ENCODE measurements around the gene BRD1. TPM values are rescaled to one million over a fixed set of nuclear protein-coding genes. Genes with fewer than 3 reads are reported as not detected.

BRD1 gene
- total and polyA plus RNA-seq, 9 donors = 13.6 to 45.6 (median 35.8) TPM

DNA sequence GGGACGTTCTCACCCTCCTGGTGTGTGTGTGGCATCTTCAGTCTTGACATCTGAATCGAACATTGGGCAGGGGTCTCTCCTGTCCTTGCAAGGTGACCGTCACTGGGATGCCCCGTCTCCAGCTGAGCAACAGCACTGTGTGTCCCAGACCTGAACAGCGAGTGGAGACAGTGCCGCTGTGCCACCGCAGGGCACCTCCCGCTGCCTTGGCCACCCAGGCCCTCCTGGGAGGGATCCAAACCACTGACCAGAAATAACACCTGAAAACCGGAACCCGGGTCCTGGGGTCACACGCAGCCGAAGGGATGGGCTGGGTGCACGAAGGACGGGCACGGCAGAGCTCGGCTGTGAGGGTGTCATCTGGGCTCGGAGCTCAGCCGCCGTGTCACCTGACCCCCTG lies 102.2 kb downstream of the BRD1 start:
- DNase-seq = no peak
- WGBS, 3 donors = 75 to 85% (median 81%) methylated on average over 19 of the region's 19 CpGs
- no peaks in the 10 kb centered on the region for H3K27me3 ChIP-seq

DNA sequence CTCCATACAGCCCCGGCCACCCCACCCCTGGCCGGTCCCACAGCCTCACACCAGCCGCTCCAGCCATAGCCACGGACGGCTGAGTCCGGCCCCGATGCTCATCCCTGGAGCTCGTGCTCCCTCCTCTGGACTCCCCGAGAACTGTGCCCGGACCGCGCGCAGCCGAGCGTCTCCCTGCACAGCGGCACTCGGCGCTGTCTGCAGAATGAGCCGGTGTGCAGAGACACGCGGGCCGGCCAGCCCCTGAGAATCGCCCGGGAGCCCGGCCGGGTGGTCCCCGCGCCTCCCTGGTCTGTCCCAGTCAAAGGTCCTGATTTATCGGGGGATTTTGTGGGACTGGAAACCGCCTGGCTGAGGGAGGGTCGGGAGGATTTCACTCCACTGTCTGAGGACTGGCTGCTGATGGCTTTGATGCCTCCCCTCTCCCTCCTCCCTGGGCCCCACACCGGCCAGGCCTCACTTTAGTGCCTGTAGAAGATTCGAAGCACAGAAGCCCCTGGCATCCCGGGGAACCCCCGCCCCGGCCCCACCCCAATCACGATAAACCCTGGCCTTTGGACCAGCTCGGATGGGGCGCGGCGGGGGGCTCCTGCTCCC lies 102.7 kb downstream of the BRD1 start:
- Histone ChIP-seq H3K9me3 (no peaks in the 10 kb centered on the region), H3K4me1 (ENCODE audit: insufficient read depth) (no peaks in the 10 kb centered on the region), H3K36me3 (no peaks in the 10 kb centered on the region), H3K27me3 (no peaks in the 10 kb centered on the region), H3K4me3 (no peak overlapping the region), H3K27ac (no peak overlapping the region)
- 12 to 15% (median 14%) methylated on average over 41 of the region's 41 CpGs for WGBS, 3 donors
- TF ChIP-seq, protein P1, sequence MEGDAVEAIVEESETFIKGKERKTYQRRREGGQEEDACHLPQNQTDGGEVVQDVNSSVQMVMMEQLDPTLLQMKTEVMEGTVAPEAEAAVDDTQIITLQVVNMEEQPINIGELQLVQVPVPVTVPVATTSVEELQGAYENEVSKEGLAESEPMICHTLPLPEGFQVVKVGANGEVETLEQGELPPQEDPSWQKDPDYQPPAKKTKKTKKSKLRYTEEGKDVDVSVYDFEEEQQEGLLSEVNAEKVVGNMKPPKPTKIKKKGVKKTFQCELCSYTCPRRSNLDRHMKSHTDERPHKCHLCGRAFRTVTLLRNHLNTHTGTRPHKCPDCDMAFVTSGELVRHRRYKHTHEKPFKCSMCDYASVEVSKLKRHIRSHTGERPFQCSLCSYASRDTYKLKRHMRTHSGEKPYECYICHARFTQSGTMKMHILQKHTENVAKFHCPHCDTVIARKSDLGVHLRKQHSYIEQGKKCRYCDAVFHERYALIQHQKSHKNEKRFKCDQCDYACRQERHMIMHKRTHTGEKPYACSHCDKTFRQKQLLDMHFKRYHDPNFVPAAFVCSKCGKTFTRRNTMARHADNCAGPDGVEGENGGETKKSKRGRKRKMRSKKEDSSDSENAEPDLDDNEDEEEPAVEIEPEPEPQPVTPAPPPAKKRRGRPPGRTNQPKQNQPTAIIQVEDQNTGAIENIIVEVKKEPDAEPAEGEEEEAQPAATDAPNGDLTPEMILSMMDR (IDR thresholded peaks at IDR 0.05) = peak in 1 of 3 donors; percentile 13
- TF ChIP-seq POLR2A (IDR thresholded peaks at IDR 0.05) = no peak
- TF ChIP-seq EP300 (IDR thresholded peaks at IDR 0.05) = no peak
- intact Hi-C loops (cut with DNase I) = no loop called here
- DNase-seq = peak in 2 of 5 donors; percentile 37 to 49

More for the DNA sequence above, 102.2 kb downstream of the BRD1 start:
- TF ChIP-seq EP300 (IDR thresholded peaks at IDR 0.05) = no peak
- TF ChIP-seq, protein P1 (IDR thresholded peaks at IDR 0.05) = no peak
- TF ChIP-seq POLR2A (IDR thresholded peaks at IDR 0.05) = no peak
- Histone ChIP-seq H3K36me3 (no peaks in the 10 kb centered on the region), H3K9me3 (no peaks in the 10 kb centered on the region), H3K4me1 (ENCODE audit: insufficient read depth) (no peaks in the 10 kb centered on the region), H3K27ac (no peak overlapping the region), H3K4me3 (no peak overlapping the region)
- intact Hi-C loops (cut with DNase I) = no loop called here

DNA sequence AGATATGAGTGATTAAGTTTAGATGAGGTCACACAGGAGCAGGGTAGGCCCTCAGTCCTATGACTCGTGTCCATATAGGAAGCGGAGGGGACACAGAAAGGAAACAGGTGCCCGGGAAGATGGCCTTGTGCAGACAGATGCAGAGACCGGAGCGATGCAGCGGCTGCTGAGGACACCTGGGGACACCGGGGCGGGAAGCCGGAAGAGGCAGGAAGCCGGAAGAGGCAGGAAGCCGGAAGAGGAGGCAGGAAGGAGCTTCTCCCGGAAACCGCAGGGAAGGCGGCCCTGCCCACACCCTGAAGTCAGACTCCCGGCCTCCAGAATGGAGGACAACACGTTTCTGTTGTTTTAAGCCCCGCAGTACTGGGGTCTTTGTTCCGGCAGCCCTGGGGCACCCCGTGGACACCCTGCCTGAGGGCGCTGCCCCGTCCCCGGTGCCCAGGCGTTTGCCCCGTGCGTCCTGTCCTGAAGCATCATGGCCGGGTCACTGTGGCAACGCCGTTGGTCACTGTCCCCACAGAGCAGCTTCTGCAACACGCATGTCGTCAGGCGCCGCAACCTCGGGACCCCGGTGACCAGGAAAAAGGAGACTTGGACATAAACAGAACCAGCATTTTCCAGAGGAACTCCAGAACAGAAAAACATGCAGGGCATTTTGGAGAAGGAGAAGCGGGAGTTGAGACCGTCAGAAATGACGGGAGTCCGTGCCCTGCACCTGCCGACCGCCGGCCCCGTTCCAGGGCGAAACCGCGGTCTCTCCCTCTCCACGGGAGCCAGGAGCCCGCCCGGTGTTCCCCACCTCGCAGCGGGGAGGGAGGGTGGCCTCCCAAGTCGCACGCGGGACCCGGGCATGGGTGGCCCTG lies 103.4 kb downstream of the BRD1 start:
- WGBS, 3 donors = 40 to 49% (median 47%) methylated on average over 52 to 54 of the region's 54 CpGs
- no peak overlapping the region for H3K4me3 ChIP-seq
- H3K36me3 ChIP-seq = no peaks in the 10 kb centered on the region
- no peak overlapping the region for H3K27ac ChIP-seq
- no peaks in the 10 kb centered on the region for H3K4me1 ChIP-seq (ENCODE audit: insufficient read depth)
- intact Hi-C loops (cut with DNase I) = no loop called here
- no peaks in the 10 kb centered on the region for H3K9me3 ChIP-seq
- TF ChIP-seq EP300 (IDR thresholded peaks at IDR 0.05) (no peak), POLR2A (IDR thresholded peaks at IDR 0.05) (no peak)
- TF ChIP-seq, protein P1 (IDR thresholded peaks at IDR 0.05) = no peak
- no peaks in the 10 kb centered on the region for H3K27me3 ChIP-seq
- no peak for DNase-seq

DNA sequence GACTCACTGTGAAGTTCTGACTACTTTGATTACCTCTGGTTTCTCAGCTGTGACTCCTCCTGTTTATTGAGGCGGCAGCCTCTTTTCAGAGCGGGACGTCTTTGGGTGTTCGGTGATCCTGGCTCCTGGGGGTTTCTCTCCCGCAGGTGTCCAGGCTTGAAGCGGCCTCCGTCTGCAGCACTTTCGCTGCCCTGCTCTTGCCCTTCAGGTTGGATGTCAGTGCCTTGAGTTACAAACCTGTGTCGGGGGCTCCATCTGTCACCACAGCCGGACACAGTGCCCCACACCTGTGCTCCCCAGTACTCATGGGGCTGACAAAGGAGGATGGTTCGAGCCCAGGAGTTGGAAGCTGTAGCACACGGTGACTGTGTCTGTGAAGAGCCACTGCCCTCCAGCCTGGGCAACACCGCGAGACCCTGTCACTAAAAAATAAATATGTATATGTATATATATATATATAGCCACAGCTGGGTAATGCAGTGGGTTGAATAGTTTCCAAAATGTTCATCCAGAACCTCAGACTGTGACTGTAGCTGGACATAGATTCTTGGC lies 104.1 kb downstream of the BRD1 start:
- Histone ChIP-seq H3K4me3 (no peak overlapping the region), H3K27ac (no peak overlapping the region), H3K4me1 (ENCODE audit: insufficient read depth) (no peaks in the 10 kb centered on the region), H3K9me3 (no peaks in the 10 kb centered on the region), H3K36me3 (no peaks in the 10 kb centered on the region), H3K27me3 (no peaks in the 10 kb centered on the region)
- no peak for DNase-seq
- 84 to 91% (median 85%) methylated on average over 14 of the region's 14 CpGs for WGBS, 3 donors
- TF ChIP-seq POLR2A (IDR thresholded peaks at IDR 0.05) (no peak), EP300 (IDR thresholded peaks at IDR 0.05) (no peak)
- TF ChIP-seq, protein P1 (IDR thresholded peaks at IDR 0.05) = no peak
- intact Hi-C loops (cut with DNase I) = no loop called here

Small RNA genes lying within 50 kb of the gene (small RNA-seq; reads per million reads assigned to genes)
- gene AL117328.1 (not detected), gene RF00017 (not detected)

Other genes starting within 250 kb of the BRD1 start
- 1 to 10 TPM; 5.8 to 9.6 (median 8.5) TPM for gene ZBED4, start 26.0 kb upstream of the BRD1 start, total RNA-seq
- gene ZBED4, start 26.0 kb upstream of the BRD1 start, polyA plus RNA-seq = 1 to 10 TPM; 3.5 to 4.8 TPM
- 10 to 100 TPM; 10.5 to 19.2 (median 15.5) TPM for gene ALG12, start 90.6 kb upstream of the BRD1 start, total RNA-seq
- 10 to 100 TPM in 1 of 2 donors, 1 to 10 TPM in 1; 3.5 to 10.3 TPM for gene ALG12, start 90.6 kb upstream of the BRD1 start, polyA plus RNA-seq
- gene CRELD2, start 90.8 kb upstream of the BRD1 start, total RNA-seq = 10 to 100 TPM; 12.9 to 53.4 (median 27.8) TPM
- gene CRELD2, start 90.8 kb upstream of the BRD1 start, polyA plus RNA-seq = 10 to 100 TPM in 1 of 2 donors, 1 to 10 TPM in 1; 9.5 to 21.4 TPM
- 100 to 1,000 TPM in 1 of 7 donors, 10 to 100 TPM in 6; 29.7 to 291 (median 45.3) TPM for gene PIM3, start 132.9 kb upstream of the BRD1 start, total RNA-seq
- 10 to 100 TPM in 1 of 2 donors, 1 to 10 TPM in 1; 7.3 to 34.1 TPM for gene PIM3, start 132.9 kb upstream of the BRD1 start, polyA plus RNA-seq
- under 1 TPM in 3 of 7 donors, not detected in 4; 0.10 to 0.18 (median 0.10) TPM for gene IL17REL, start 184.9 kb upstream of the BRD1 start, total RNA-seq
- gene IL17REL, start 184.9 kb upstream of the BRD1 start, polyA plus RNA-seq = under 1 TPM in 1 of 2 donors, not detected in 1; 0.05 TPM
- gene TTLL8, start 230.4 kb upstream of the BRD1 start, total RNA-seq = not detected
- not detected for gene TTLL8, start 230.4 kb upstream of the BRD1 start, polyA plus RNA-seq